HUES48 (cell line): ENCODE results near the gene ZNF316.
"Not testable (repeated sequence)": the region's sequence is repeated elsewhere in the genome, so short reads cannot be mapped to it uniquely, and the experiment has no call there.

Source experiments
- H3K27ac ChIP-seq: one replicate; pipeline ENCODE4 v1.7.0; 2013; ENCODE audit warnings: low read depth, low read length, inconsistent platforms
- H3K27me3 ChIP-seq: 2 replicates; pipeline ENCODE4 v1.6.1; 2013; ENCODE audit warnings: mild to moderate bottlenecking, low read length; ENCODE audit not compliant: control insufficient read depth, insufficient read depth
- H3K36me3 ChIP-seq: 2 replicates; pipeline ENCODE4 v1.6.1; 2013; ENCODE audit warnings: low read length; ENCODE audit not compliant: control insufficient read depth, insufficient read depth
- H3K4me1 ChIP-seq: 2 replicates; pipeline ENCODE4 v1.6.1; 2013; ENCODE audit warnings: mild to moderate bottlenecking, low read length; ENCODE audit not compliant: control insufficient read depth, insufficient read depth
- H3K4me3 ChIP-seq: 2 replicates; pipeline ENCODE4 v1.5.1; 2013; ENCODE audit warnings: mild to moderate bottlenecking, low read depth, low read length
- H3K9ac ChIP-seq: 2 replicates; pipeline ENCODE4 v1.6.1; 2013; ENCODE audit warnings: mild to moderate bottlenecking, low read depth, low read length, moderate library complexity
- H3K9me3 ChIP-seq: 2 replicates; pipeline ENCODE4 v1.6.1; 2013; ENCODE audit warnings: low read length; ENCODE audit not compliant: control insufficient read depth, insufficient read depth

The ZNF316 gene

GRCh38 chr7:6622134-6622710 lies 14.9 kb upstream of the ZNF316 start:
- no peaks in the 10 kb centered on the region for H3K27me3 ChIP-seq
- H3K36me3 ChIP-seq = peaks cover 30% of the 10 kb centered on the region
- no peak overlapping the region for H3K27ac ChIP-seq
- H3K9ac ChIP-seq = no peak overlapping the region
- H3K9me3 ChIP-seq = no peaks in the 10 kb centered on the region
- H3K4me3 ChIP-seq = no peak overlapping the region
- H3K4me1 ChIP-seq = no peaks in the 10 kb centered on the region

GRCh38 chr7:6623589-6624245 lies 13.4 kb upstream of the ZNF316 start:
- no peaks in the 10 kb centered on the region for H3K4me1 ChIP-seq
- no peak overlapping the region for H3K4me3 ChIP-seq
- no peaks in the 10 kb centered on the region for H3K27me3 ChIP-seq
- H3K9ac ChIP-seq = no peak overlapping the region
- H3K36me3 ChIP-seq = peaks cover 30% of the 10 kb centered on the region
- H3K27ac ChIP-seq = no peak overlapping the region
- no peaks in the 10 kb centered on the region for H3K9me3 ChIP-seq

- Histone ChIP-seq H3K4me3 (no peak overlapping the region), H3K4me1 (no peaks in the 10 kb centered on the region), H3K27ac (no peak overlapping the region), H3K27me3 (no peaks in the 10 kb centered on the region), H3K36me3 (peaks cover 30% of the 10 kb centered on the region), H3K9ac (no peak overlapping the region), H3K9me3 (no peaks in the 10 kb centered on the region)
Observed at GRCh38 chr7:6624246-6624611, 12.9 kb upstream of the ZNF316 start.

GRCh38 chr7:6628045-6628444 lies 9.1 kb upstream of the ZNF316 start:
- Histone ChIP-seq H3K27ac (no peak overlapping the region), H3K4me3 (no peak overlapping the region), H3K9me3 (no peaks in the 10 kb centered on the region), H3K9ac (no peak overlapping the region), H3K36me3 (peaks cover 13% of the 10 kb centered on the region), H3K4me1 (no peaks in the 10 kb centered on the region), H3K27me3 (no peaks in the 10 kb centered on the region)

- no peaks in the 10 kb centered on the region for H3K36me3 ChIP-seq
- no peak overlapping the region for H3K9ac ChIP-seq
- H3K27me3 ChIP-seq = no peaks in the 10 kb centered on the region
- no peak overlapping the region for H3K27ac ChIP-seq
- no peak overlapping the region for H3K4me3 ChIP-seq
- no peaks in the 10 kb centered on the region for H3K4me1 ChIP-seq
- no peaks in the 10 kb centered on the region for H3K9me3 ChIP-seq
Observed at GRCh38 chr7:6630007-6630849, 6.9 kb upstream of the ZNF316 start.

GRCh38 chr7:6631605-6632004 lies 5.5 kb upstream of the ZNF316 start:
- no peaks in the 10 kb centered on the region for H3K36me3 ChIP-seq
- no peak overlapping the region for H3K27ac ChIP-seq
- no peak overlapping the region for H3K9ac ChIP-seq
- H3K27me3 ChIP-seq = no peaks in the 10 kb centered on the region
- H3K4me1 ChIP-seq = no peaks in the 10 kb centered on the region
- H3K4me3 ChIP-seq = no peak overlapping the region
- H3K9me3 ChIP-seq = no peaks in the 10 kb centered on the region

- H3K27ac ChIP-seq = no peak overlapping the region
- H3K27me3 ChIP-seq = no peaks in the 10 kb centered on the region
- no peaks in the 10 kb centered on the region for H3K36me3 ChIP-seq
- no peak overlapping the region for H3K4me3 ChIP-seq
- H3K9me3 ChIP-seq = no peaks in the 10 kb centered on the region
- H3K9ac ChIP-seq = no peak overlapping the region
- no peaks in the 10 kb centered on the region for H3K4me1 ChIP-seq
Observed at GRCh38 chr7:6634021-6634420, 3.1 kb upstream of the ZNF316 start.

GRCh38 chr7:6634971-6635370 lies 2.1 kb upstream of the ZNF316 start:
- H3K9ac ChIP-seq, H3K27me3 ChIP-seq, H3K9me3 ChIP-seq, H3K4me3 ChIP-seq, H3K4me1 ChIP-seq, H3K36me3 ChIP-seq, H3K27ac ChIP-seq: not testable (repeated sequence)

- no peak overlapping the region for H3K9ac ChIP-seq
- no peaks in the 10 kb centered on the region for H3K9me3 ChIP-seq
- peak overlapping the region; percentile 69 for H3K4me3 ChIP-seq
- peaks cover 3% of the 10 kb centered on the region; the same call in 1 of the 2 replicates for H3K4me1 ChIP-seq
- H3K27ac ChIP-seq = no peak overlapping the region
- H3K36me3 ChIP-seq = no peaks in the 10 kb centered on the region
- no peaks in the 10 kb centered on the region for H3K27me3 ChIP-seq
Observed at GRCh38 chr7:6637544-6638229, 569 bp downstream of the ZNF316 start.

- H3K9me3 ChIP-seq = no peaks in the 10 kb centered on the region
- peaks cover 3% of the 10 kb centered on the region; the same call in 1 of the 2 replicates for H3K4me1 ChIP-seq
- H3K27ac ChIP-seq = no peak overlapping the region
- H3K9ac ChIP-seq = no peak overlapping the region
- H3K27me3 ChIP-seq = no peaks in the 10 kb centered on the region
- H3K4me3 ChIP-seq = no peak overlapping the region
- peaks cover 6% of the 10 kb centered on the region; the same call in 1 of the 2 replicates for H3K36me3 ChIP-seq
Observed at GRCh38 chr7:6639032-6639431, 1.9 kb downstream of the ZNF316 start.
